ENCODE results near the gene SLC37A3. TPM values are rescaled to one million over a fixed set of nuclear protein-coding genes. Genes with fewer than 3 reads are reported as not detected.

SLC37A3 gene
- total RNA-seq, 1 experiment from 2014 or later, result 57.8 TPM

- DNase-seq (ENCODE audit: low read depth, low spot score) (no peak), ATAC-seq (no peak)
- Histone ChIP-seq H3K4me3 (ENCODE audit: low read depth in 2 of 2, low read length in 2 of 2) (no peak overlapping the region), H3K36me3 (ENCODE audit: control insufficient read depth, insufficient read depth, low read length) (no peaks in the 10 kb centered on the region), H3K4me1 (ENCODE audit: control insufficient read depth, insufficient read depth, low read length) (no peaks in the 10 kb centered on the region), H3K27ac (ENCODE audit: low read length) (no peak overlapping the region), H3K27me3 (ENCODE audit: control insufficient read depth, insufficient read depth, low read length) (no peaks in the 10 kb centered on the region), H3K9me3 (ENCODE audit: control insufficient read depth, insufficient read depth, low read depth, low read length) (no peaks in the 10 kb centered on the region)
- ChIA-PET POLR2A (interaction anchor here (0.6 kb wide), 2 partner anchors 21 to 43 kb away, joined by 4 to 6 read pairs; no protein-coding TSS in a partner anchor), CTCF (no interaction called here)
- intact Hi-C loops (cut with micrococcal nuclease; ENCODE audit: unreplicated experiment) (no loop called here), in situ Hi-C loops (cut with HindIII; ENCODE audit: low pct_unique_long_range_greater_than_20kb, low sequenced_read_pairs) (no loop called here)
- no peak for TF ChIP-seq POLR2AphosphoS5 (IDR thresholded peaks at IDR 0.05; ENCODE audit: low read depth, low read length)
- TF ChIP-seq SIN3A (IDR thresholded peaks at IDR 0.05; ENCODE audit: borderline replicate concordance, insufficient read depth, low read depth, low read length), result no peak
- TF ChIP-seq REST (IDR thresholded peaks at IDR 0.05; ENCODE audit: insufficient read depth in 1 of 2, low read depth in 2 of 2, low read length in 1 of 2), result no peak
- TF ChIP-seq, protein P1, sequence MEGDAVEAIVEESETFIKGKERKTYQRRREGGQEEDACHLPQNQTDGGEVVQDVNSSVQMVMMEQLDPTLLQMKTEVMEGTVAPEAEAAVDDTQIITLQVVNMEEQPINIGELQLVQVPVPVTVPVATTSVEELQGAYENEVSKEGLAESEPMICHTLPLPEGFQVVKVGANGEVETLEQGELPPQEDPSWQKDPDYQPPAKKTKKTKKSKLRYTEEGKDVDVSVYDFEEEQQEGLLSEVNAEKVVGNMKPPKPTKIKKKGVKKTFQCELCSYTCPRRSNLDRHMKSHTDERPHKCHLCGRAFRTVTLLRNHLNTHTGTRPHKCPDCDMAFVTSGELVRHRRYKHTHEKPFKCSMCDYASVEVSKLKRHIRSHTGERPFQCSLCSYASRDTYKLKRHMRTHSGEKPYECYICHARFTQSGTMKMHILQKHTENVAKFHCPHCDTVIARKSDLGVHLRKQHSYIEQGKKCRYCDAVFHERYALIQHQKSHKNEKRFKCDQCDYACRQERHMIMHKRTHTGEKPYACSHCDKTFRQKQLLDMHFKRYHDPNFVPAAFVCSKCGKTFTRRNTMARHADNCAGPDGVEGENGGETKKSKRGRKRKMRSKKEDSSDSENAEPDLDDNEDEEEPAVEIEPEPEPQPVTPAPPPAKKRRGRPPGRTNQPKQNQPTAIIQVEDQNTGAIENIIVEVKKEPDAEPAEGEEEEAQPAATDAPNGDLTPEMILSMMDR (IDR thresholded peaks at IDR 0.05), result no peak
- no peak for TF ChIP-seq TCF7L2 (IDR thresholded peaks at IDR 0.05; ENCODE audit: low read depth, low read length)
- BruUV-seq (replicated peaks), result no TSS peak
Measured at GRCh38 chr7:140298213-140298612, 100.1 kb downstream of the SLC37A3 start.

DNA sequence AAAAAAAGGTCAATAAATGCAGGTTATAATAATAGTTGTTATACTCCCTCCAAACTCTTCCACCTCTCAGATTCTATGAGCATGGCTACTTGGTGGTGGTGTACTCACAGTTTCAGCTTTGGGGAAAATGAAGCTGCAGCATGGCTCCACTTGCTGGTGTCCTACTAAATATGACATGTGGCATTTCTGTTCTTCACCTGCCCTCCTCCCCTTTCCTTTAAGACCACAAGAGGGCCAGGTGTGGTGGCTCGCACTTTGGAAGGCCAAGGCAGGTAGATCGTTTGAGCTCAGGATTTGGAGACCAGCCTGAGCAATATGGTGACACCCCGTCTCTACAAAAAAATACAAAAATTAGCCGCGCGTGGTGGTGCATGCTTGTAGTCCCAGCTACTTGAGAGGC lies 101.1 kb downstream of the SLC37A3 start:
- Histone ChIP-seq H3K9me3 (ENCODE audit: control insufficient read depth, insufficient read depth, low read depth, low read length) (no peaks in the 10 kb centered on the region), H3K27ac (ENCODE audit: low read length) (no peak overlapping the region), H3K4me1 (ENCODE audit: control insufficient read depth, insufficient read depth, low read length) (no peaks in the 10 kb centered on the region), H3K36me3 (ENCODE audit: control insufficient read depth, insufficient read depth, low read length) (no peaks in the 10 kb centered on the region), H3K4me3 (ENCODE audit: low read depth in 2 of 2, low read length in 2 of 2) (no peak overlapping the region), H3K27me3 (ENCODE audit: control insufficient read depth, insufficient read depth, low read length) (no peaks in the 10 kb centered on the region)
- ATAC-seq (no peak), DNase-seq (ENCODE audit: low read depth, low spot score) (no peak)
- ChIA-PET POLR2A (no interaction called here), CTCF (no interaction called here)
- intact Hi-C loops (cut with micrococcal nuclease; ENCODE audit: unreplicated experiment), result no loop called here
- in situ Hi-C loops (cut with HindIII; ENCODE audit: low pct_unique_long_range_greater_than_20kb, low sequenced_read_pairs), result no loop called here
- BruUV-seq (replicated peaks), result no TSS peak
- TF ChIP-seq, protein P1 (IDR thresholded peaks at IDR 0.05), result no peak
- TF ChIP-seq TCF7L2 (IDR thresholded peaks at IDR 0.05; ENCODE audit: low read depth, low read length), result no peak
